ENCODE results near the gene ANKRD40.
A peak's percentile ranks its signal among the peaks of the same experiment; 100 is the strongest.
"Not testable (repeated sequence)": the region's sequence is repeated elsewhere in the genome, so short reads cannot be mapped to it uniquely, and the experiment has no call there.

ANKRD40 gene

GRCh38 chr17:50707289-50708049, at the start of gene ANKRD40:
ANKRD40 (minus strand) TSS chr17:50707914; CDS start chr17:50707654, 260 bp downstream.
- peak; percentile 63 for DNase-seq

DNA sequence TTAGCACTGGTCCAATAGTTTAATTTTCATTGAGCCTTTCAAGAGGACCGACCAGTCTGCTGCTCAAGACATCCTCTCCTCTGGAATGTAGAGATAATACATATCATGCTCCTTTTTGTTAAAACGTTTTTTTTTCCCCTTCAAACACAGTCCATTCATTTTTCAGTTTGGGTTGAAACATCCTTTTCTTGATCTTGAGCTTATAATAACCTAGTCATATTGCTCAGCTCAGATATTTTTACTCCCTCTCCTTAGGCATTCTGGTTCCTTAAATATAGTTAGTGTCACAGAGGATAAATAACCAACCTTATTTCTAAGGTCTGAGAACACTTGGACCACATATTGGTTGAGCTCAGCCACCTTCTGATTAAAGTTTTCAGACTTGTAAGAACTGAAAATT, 46.8 kb upstream of the ANKRD40 start:
- DNase-seq: no peak

DNA sequence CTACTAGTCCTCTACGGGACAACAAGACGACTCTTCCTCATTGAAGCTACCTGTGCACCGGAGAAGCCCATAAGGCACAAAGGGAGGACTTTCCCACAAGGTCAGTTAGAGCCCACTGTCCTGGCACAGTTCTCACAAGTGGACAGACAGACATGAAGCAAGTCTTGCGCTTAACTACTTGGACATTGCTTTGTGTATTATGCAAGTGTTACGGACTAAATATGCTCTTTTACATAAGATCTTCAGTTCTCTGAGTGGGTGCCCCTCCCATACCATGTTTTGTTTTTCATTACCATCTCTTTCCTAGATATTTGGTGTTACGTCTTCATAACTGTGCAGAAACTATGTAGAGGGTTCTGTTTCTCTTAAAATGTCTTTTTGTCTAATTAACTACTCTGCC, 41.5 kb upstream of the ANKRD40 start:
- DNase-seq: no peak

DNA sequence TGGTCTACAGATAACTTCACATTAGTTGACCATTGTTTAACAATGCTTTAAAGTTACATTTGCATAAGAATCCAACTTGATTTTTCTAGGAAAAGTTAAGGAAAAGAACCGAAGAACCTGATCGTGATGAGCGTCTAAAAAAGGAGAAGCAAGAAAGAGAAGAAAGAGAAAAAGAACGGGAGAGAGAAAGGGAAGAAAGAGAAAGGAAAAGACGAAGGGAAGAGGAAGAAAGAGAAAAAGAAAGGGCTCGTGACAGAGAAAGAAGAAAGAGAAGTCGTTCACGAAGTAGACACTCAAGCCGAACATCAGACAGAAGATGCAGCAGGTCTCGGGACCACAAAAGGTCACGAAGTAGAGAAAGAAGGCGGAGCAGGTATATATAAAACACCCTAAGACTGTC, 37.9 kb upstream of the ANKRD40 start:
- DNase-seq: no peak

- no peak for DNase-seq
Observed at GRCh38 chr17:50739098-50739497, 31.4 kb upstream of the ANKRD40 start.

DNA sequence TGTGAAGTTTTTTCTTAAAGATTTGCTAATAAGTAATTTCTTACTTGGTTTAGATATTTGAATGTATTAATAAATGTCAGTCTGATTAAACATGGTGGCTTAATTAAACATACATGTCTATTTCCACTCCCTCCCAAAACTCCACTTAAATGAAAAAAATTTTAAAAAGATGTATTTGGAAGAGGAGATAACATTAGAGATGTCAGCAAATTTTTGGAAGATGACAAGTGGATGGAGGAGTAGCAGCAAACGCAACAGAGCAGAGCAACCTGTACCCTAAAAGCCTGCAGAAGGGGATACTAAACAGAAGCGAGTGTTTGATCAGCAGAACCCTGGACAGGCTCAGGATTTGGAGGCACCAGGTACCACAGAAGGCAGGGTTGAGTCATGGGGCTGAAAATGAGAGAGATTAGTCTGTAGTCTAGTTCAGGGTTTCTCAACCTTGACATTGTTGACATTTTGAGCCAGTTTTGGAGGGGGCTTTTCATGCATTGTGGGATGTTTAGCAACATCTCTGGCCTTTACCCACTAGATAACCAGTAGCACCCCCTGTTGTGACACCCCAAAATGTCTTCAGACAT, 29.5 kb upstream of the ANKRD40 start:
- no peak for DNase-seq

GRCh38 chr17:50735287-50735686, 27.6 kb upstream of the ANKRD40 start:
- no peak for DNase-seq

- no peak for DNase-seq
Observed at GRCh38 chr17:50731575-50732460, 24.1 kb upstream of the ANKRD40 start.

- no peak for DNase-seq
Observed at GRCh38 chr17:50728881-50729765, 21.4 kb upstream of the ANKRD40 start.

GRCh38 chr17:50728112-50728429, 20.4 kb upstream of the ANKRD40 start:
- no peak for DNase-seq

GRCh38 chr17:50725769-50726655, 18.3 kb upstream of the ANKRD40 start:
- no peak for DNase-seq

- DNase-seq: not testable (repeated sequence)
Observed at GRCh38 chr17:50724622-50725021, 16.9 kb upstream of the ANKRD40 start.

DNA sequence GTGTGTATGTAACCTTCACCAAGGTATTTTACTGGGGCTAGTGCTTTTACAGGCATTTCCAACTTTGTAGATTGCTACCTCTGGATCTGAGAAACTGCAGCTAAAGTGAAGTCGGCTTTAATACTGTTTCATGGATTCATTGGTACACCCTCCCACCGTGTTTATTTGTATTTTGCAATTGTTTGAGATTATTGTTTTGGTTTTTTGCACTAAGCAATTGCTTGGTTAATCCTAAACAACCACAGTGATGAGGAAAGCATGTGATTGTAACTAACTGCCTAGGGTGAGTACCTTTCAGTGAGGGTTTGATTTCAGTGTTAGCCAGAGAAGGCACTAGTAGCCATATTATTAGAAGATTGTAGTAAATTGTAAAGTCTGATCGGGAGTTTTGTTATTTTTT, 15.0 kb upstream of the ANKRD40 start:
- DNase-seq: no peak

GRCh38 chr17:50721194-50722010, 13.7 kb upstream of the ANKRD40 start:
- no peak for DNase-seq

DNA sequence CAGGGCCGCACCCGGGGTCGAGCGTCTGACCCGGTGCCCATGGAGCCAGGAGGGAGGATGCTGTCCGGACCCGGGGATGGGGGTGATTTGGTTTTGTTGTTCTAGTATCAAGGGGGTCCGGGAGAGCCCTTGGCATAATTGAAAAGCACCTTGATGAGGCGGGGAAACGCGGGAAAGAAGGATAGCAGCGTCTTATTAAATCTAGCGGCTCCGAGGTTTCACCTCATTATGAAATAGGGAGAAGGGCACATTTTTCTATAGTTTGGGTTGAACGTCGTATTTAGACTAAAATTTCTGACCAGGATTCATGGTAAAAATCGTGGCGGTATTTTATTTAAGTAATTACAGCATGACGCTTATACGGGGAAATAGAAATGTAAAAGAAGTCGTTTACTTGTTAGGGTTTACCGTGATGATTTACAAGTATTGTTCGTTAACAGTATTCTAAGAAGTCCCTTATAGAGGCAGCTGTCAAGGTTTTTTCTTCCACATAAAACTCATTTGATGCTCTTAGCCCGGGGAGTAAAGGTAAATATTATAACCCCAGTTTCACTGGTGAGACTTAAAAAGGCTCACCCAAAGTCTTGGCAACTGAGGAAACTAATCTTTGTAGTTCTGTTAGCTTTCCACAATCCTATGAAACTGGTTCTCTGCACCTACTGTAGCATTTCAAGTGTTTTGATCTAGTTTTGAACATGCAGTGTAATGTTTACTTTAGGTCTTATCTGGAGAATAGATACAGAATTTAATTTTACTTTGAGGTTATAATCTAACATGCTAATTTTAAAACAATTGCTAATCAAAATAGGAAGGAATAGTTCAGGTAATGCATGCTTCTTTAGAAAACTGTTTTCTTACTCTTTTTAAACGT, 12.4 kb upstream of the ANKRD40 start:
- DNase-seq: no peak

GRCh38 chr17:50719144-50719923, 11.6 kb upstream of the ANKRD40 start, which contains the start of gene LUC7L3:
LUC7L3 (plus strand) TSS chr17:50719603; CDS start chr17:50719733, 130 bp downstream.
- DNase-seq: peak; percentile 66

GRCh38 chr17:50715471-50715870, 7.8 kb upstream of the ANKRD40 start:
- no peak for DNase-seq

GRCh38 chr17:50712641-50713040, 4.9 kb upstream of the ANKRD40 start:
- no peak for DNase-seq

- DNase-seq: no peak
Observed at GRCh38 chr17:50710650-50711049, 2.9 kb upstream of the ANKRD40 start.

All from NCI-H1417 treated with DMSO at 0.1 percent for 48 hours (cell line).